ENCODE measurements around the gene RAB11A.
A peak's percentile ranks its signal among the peaks of the same experiment; 100 is the strongest.

The RAB11A gene

GRCh38 chr15:65833501-65834205, 35.6 kb upstream of the RAB11A start:
- H3K4me1 ChIP-seq (ENCODE audit: control insufficient read depth, insufficient read depth, low read length, poor library complexity, severe bottlenecking), result peaks cover 20% of the 10 kb centered on the region
- 92 to 94% methylated on average over 2 of the region's 4 CpGs for WGBS, 2 experiments (ENCODE audit: insufficient coverage in 2 of 2)
- peak overlapping the region; percentile 90 for H3K27ac ChIP-seq (ENCODE audit: low read depth, low read length, severe bottlenecking)
- no peaks in the 10 kb centered on the region for H3K36me3 ChIP-seq (ENCODE audit: control insufficient read depth, insufficient read depth, low read length)
- no peaks in the 10 kb centered on the region for H3K9me3 ChIP-seq (ENCODE audit: control insufficient read depth, low read length)
- H3K4me3 ChIP-seq (ENCODE audit: extremely low read depth, insufficient read depth, low read length, poor library complexity, severe bottlenecking), result no peak overlapping the region

GRCh38 chr15:65834603-65835282, 34.5 kb upstream of the RAB11A start:
- Histone ChIP-seq H3K4me1 (ENCODE audit: control insufficient read depth, insufficient read depth, low read length, poor library complexity, severe bottlenecking) (peaks cover 20% of the 10 kb centered on the region), H3K27ac (ENCODE audit: low read depth, low read length, severe bottlenecking) (no peak overlapping the region), H3K4me3 (ENCODE audit: extremely low read depth, insufficient read depth, low read length, poor library complexity, severe bottlenecking) (no peak overlapping the region), H3K9me3 (ENCODE audit: control insufficient read depth, low read length) (no peaks in the 10 kb centered on the region), H3K36me3 (ENCODE audit: control insufficient read depth, insufficient read depth, low read length) (no peaks in the 10 kb centered on the region)
- 90 to 92% methylated on average over 4 to 6 of the region's 8 CpGs for WGBS, 2 experiments (ENCODE audit: insufficient coverage in 2 of 2)

- H3K36me3 ChIP-seq (ENCODE audit: control insufficient read depth, insufficient read depth, low read length), result no peaks in the 10 kb centered on the region
- no peak overlapping the region for H3K4me3 ChIP-seq (ENCODE audit: extremely low read depth, insufficient read depth, low read length, poor library complexity, severe bottlenecking)
- no peak overlapping the region for H3K27ac ChIP-seq (ENCODE audit: low read depth, low read length, severe bottlenecking)
- WGBS, 2 experiments (ENCODE audit: insufficient coverage in 2 of 2), result 92 to 100% methylated on average over 4 of the region's 4 CpGs
- H3K9me3 ChIP-seq (ENCODE audit: control insufficient read depth, low read length), result no peaks in the 10 kb centered on the region
- H3K4me1 ChIP-seq (ENCODE audit: control insufficient read depth, insufficient read depth, low read length, poor library complexity, severe bottlenecking), result peaks cover 20% of the 10 kb centered on the region
Observed at GRCh38 chr15:65835447-65835846, 33.8 kb upstream of the RAB11A start.

GRCh38 chr15:65836665-65837064, 32.6 kb upstream of the RAB11A start:
- WGBS, 2 experiments (ENCODE audit: insufficient coverage in 2 of 2), result 60 to 84% methylated on average over 1 to 3 of the region's 4 CpGs
- H3K4me1 ChIP-seq (ENCODE audit: control insufficient read depth, insufficient read depth, low read length, poor library complexity, severe bottlenecking), result peaks cover 28% of the 10 kb centered on the region

GRCh38 chr15:65837301-65838294, 31.7 kb upstream of the RAB11A start:
- 73 to 83% methylated on average over 3 of the region's 6 CpGs for WGBS, 2 experiments (ENCODE audit: insufficient coverage in 2 of 2)
- H3K4me3 ChIP-seq (ENCODE audit: extremely low read depth, insufficient read depth, low read length, poor library complexity, severe bottlenecking), result no peak overlapping the region
- H3K36me3 ChIP-seq (ENCODE audit: control insufficient read depth, insufficient read depth, low read length), result no peaks in the 10 kb centered on the region
- H3K9me3 ChIP-seq (ENCODE audit: control insufficient read depth, low read length), result no peaks in the 10 kb centered on the region
- H3K4me1 ChIP-seq (ENCODE audit: control insufficient read depth, insufficient read depth, low read length, poor library complexity, severe bottlenecking), result peaks cover 24% of the 10 kb centered on the region
- H3K27ac ChIP-seq (ENCODE audit: low read depth, low read length, severe bottlenecking), result peak overlapping the region; percentile 55

More at GRCh38 chr15:65836665-65837064, 32.6 kb upstream of the RAB11A start:
- H3K4me3 ChIP-seq (ENCODE audit: extremely low read depth, insufficient read depth, low read length, poor library complexity, severe bottlenecking), result no peak overlapping the region
- H3K36me3 ChIP-seq (ENCODE audit: control insufficient read depth, insufficient read depth, low read length), result no peaks in the 10 kb centered on the region
- no peaks in the 10 kb centered on the region for H3K9me3 ChIP-seq (ENCODE audit: control insufficient read depth, low read length)
- H3K27ac ChIP-seq (ENCODE audit: low read depth, low read length, severe bottlenecking), result no peak overlapping the region

- whole genome bisulfite sequencing, 2 experiments (ENCODE audit: insufficient coverage in 2 of 2), result 88 to 95% methylated on average over 2 to 3 of the region's 5 CpGs
- Histone ChIP-seq H3K4me1 (ENCODE audit: control insufficient read depth, insufficient read depth, low read length, poor library complexity, severe bottlenecking) (peaks cover 9% of the 10 kb centered on the region), H3K36me3 (ENCODE audit: control insufficient read depth, insufficient read depth, low read length) (no peaks in the 10 kb centered on the region), H3K4me3 (ENCODE audit: extremely low read depth, insufficient read depth, low read length, poor library complexity, severe bottlenecking) (no peak overlapping the region), H3K27ac (ENCODE audit: low read depth, low read length, severe bottlenecking) (peak overlapping the region; percentile 13), H3K9me3 (ENCODE audit: control insufficient read depth, low read length) (no peaks in the 10 kb centered on the region)
Observed at GRCh38 chr15:65839354-65839901, 29.9 kb upstream of the RAB11A start.

GRCh38 chr15:65839985-65840384, 29.3 kb upstream of the RAB11A start:
- no peak overlapping the region for H3K4me3 ChIP-seq (ENCODE audit: extremely low read depth, insufficient read depth, low read length, poor library complexity, severe bottlenecking)
- H3K4me1 ChIP-seq (ENCODE audit: control insufficient read depth, insufficient read depth, low read length, poor library complexity, severe bottlenecking), result peaks cover 9% of the 10 kb centered on the region
- no peak overlapping the region for H3K27ac ChIP-seq (ENCODE audit: low read depth, low read length, severe bottlenecking)
- H3K36me3 ChIP-seq (ENCODE audit: control insufficient read depth, insufficient read depth, low read length), result no peaks in the 10 kb centered on the region
- WGBS, 2 experiments (ENCODE audit: insufficient coverage in 2 of 2), result 92% methylated on average over 2 of the region's 4 CpGs; no CpG with 5 or more reads in 1 of the 2 experiments
- H3K9me3 ChIP-seq (ENCODE audit: control insufficient read depth, low read length), result no peaks in the 10 kb centered on the region

GRCh38 chr15:65841121-65841930, 28.0 kb upstream of the RAB11A start:
- 80 to 83% methylated on average over 7 to 10 of the region's 11 CpGs for WGBS, 2 experiments (ENCODE audit: insufficient coverage in 2 of 2)
- H3K27ac ChIP-seq (ENCODE audit: low read depth, low read length, severe bottlenecking), result peak overlapping the region; percentile 13
- H3K4me3 ChIP-seq (ENCODE audit: extremely low read depth, insufficient read depth, low read length, poor library complexity, severe bottlenecking), result no peak overlapping the region

GRCh38 chr15:65845826-65846519, 23.3 kb upstream of the RAB11A start:
- 88 to 90% methylated on average over 6 of the region's 9 CpGs for WGBS, 2 experiments (ENCODE audit: insufficient coverage in 2 of 2)
- H3K9me3 ChIP-seq (ENCODE audit: control insufficient read depth, low read length), result no peaks in the 10 kb centered on the region
- H3K4me1 ChIP-seq (ENCODE audit: control insufficient read depth, insufficient read depth, low read length, poor library complexity, severe bottlenecking), result peaks cover 8% of the 10 kb centered on the region
- H3K27ac ChIP-seq (ENCODE audit: low read depth, low read length, severe bottlenecking), result no peak overlapping the region
- H3K36me3 ChIP-seq (ENCODE audit: control insufficient read depth, insufficient read depth, low read length), result no peaks in the 10 kb centered on the region
- no peak overlapping the region for H3K4me3 ChIP-seq (ENCODE audit: extremely low read depth, insufficient read depth, low read length, poor library complexity, severe bottlenecking)

More at GRCh38 chr15:65841121-65841930, 28.0 kb upstream of the RAB11A start:
- Histone ChIP-seq H3K36me3 (ENCODE audit: control insufficient read depth, insufficient read depth, low read length) (no peaks in the 10 kb centered on the region), H3K9me3 (ENCODE audit: control insufficient read depth, low read length) (no peaks in the 10 kb centered on the region), H3K4me1 (ENCODE audit: control insufficient read depth, insufficient read depth, low read length, poor library complexity, severe bottlenecking) (peaks cover 9% of the 10 kb centered on the region)

All from mesodermal cell (in vitro differentiated cells).